Upper lobe of left lung (tissue), 6 donors: ENCODE data around the gene CDC42EP1. TPM values are rescaled to one million over a fixed set of nuclear protein-coding genes. Genes with fewer than 3 reads are reported as not detected.

Experiments
- ATAC-seq, 2 donors: fragments of 200-7000 bp; cut with Tn5 transposase; one replicate each; pipeline ENCODE4 v1.9.1; 2022; ENCODE audit warnings: mild to moderate bottlenecking in 2 of 2, moderate library complexity in 2 of 2; ENCODE audit not compliant: low FRiP score in 2 of 2
- DNase-seq, 2 donors: peaks; one replicate each; pipeline ENCODE4 v3.0.0-alpha.2; 2019 to 2020
- H3K27ac ChIP-seq, 4 donors: fragments of 200-600 bp; sonication (generic); one replicate each; pipeline ENCODE4 v1.5.1; 2016 to 2019
- H3K27me3 ChIP-seq, 4 donors: fragments of 200-600 bp; sonication (generic); one replicate each; pipeline ENCODE4 v1.5.1; 2017 to 2019
- H3K36me3 ChIP-seq, 4 donors: fragments of 200-600 bp; sonication (generic); one replicate each; pipeline ENCODE4 v1.5.1; 2016 to 2019
- H3K4me1 ChIP-seq, 4 donors: fragments of 200-600 bp; sonication (generic); one replicate each; pipeline ENCODE4 v1.5.1; 2018 to 2019
- H3K4me3 ChIP-seq, 4 donors: fragments of 200-600 bp; sonication (generic); one replicate each; pipeline ENCODE4 v1.5.1; 2017 to 2019; ENCODE audit warnings: mild to moderate bottlenecking in 2 of 4, moderate library complexity in 1 of 4
- H3K9me3 ChIP-seq, 4 donors: fragments of 200-600 bp; sonication (generic); one replicate each; pipeline ENCODE4 v1.5.1; 2018 to 2019
- EP300 ChIP-seq, 4 donors: sonication (generic); formaldehyde crosslinking; IDR thresholded peaks; one replicate each; pipeline ENCODE4 v1.5.1; 2017; ENCODE audit warnings: antibody characterized with exemption in 4 of 4, control low read depth in 2 of 4
- POLR2A ChIP-seq, 4 donors: fragments of 450-650 bp; IDR thresholded peaks; one replicate each; pipeline ENCODE4 v1.5.1; 2016 to 2017; ENCODE audit warnings: antibody characterized with exemption in 4 of 4, mild to moderate bottlenecking in 2 of 4
- POLR2AphosphoS5 ChIP-seq, 2 donors: sonication (generic); formaldehyde crosslinking; IDR thresholded peaks; one replicate each; pipeline ENCODE4 v1.5.1; 2017; ENCODE audit warnings: antibody characterized with exemption in 2 of 2
- WGBS, 2 donors: methylation state at CpG; one replicate each; pipeline ENCODE4 v1.1.5; 2017 to 2018; 5-methylcytosine and 5-hydroxymethylcytosine counted together
- total RNA-seq, 6 donors: library from RNA; depleted of rRNA in 4 of 6; stranded (reverse); fragments of >200 nt in 4 of 6; gene quantifications; one replicate each; pipeline versions ENCODE4 v1.1.0 to v1.2.1, GENCODE V29; 2016 to 2021
- TF ChIP-seq, protein P1 (sequence below), 6 experiments: fragments of 450-650 bp in 4 of 6; fragments of 200-600 bp in 2 of 6; sonication (generic) in 2 of 6; IDR thresholded peaks; one replicate each; pipeline ENCODE4 v1.5.1; 2016 to 2019; ENCODE audit warnings: antibody characterized with exemption in 6 of 6
- donor health status: DM: no; HTN: no; CAD: no; lungs with moderate emphysema.
- donor health status: DM: no; HTN: yes; CAD: no; lungs with severe emphysema.

CDC42EP1 gene
- total RNA-seq, 6 donors from 2014 or later = 38.8 to 81.7 (median 67.5) TPM

- Histone ChIP-seq H3K9me3 (no peaks in the 10 kb centered on the region), H3K27me3 (no peaks in the 10 kb centered on the region), H3K27ac (peak overlapping the region; percentile 49 to 83 (median 67)), H3K36me3 (peaks cover 5 to 36% (median 17%) of the 10 kb centered on the region in 4 donors), H3K4me3 (no peak overlapping the region), H3K4me1 (peaks cover 46 to 65% (median 47%) of the 10 kb centered on the region in 4 donors)
- peak in 1 of 2 donors; percentile 82 for DNase-seq
- TF ChIP-seq EP300 (IDR thresholded peaks at IDR 0.05) = no peak
- peak in 1 of 2 donors; percentile 38 for TF ChIP-seq POLR2AphosphoS5 (IDR thresholded peaks at IDR 0.05)
- TF ChIP-seq POLR2A (IDR thresholded peaks at IDR 0.05) = peak in 1 of 4 donors; percentile 5
- WGBS, 2 donors = 53 to 66% methylated on average over 9 of the region's 9 CpGs
- no peak for ATAC-seq
Observed at GRCh38 chr22:37569921-37570660, 9.8 kb downstream of the CDC42EP1 start.

- H3K9me3 ChIP-seq = no peaks in the 10 kb centered on the region
- WGBS, 2 donors = 84% methylated on average over 4 of the region's 4 CpGs
- peaks cover 5 to 36% (median 17%) of the 10 kb centered on the region in 4 donors for H3K36me3 ChIP-seq
- TF ChIP-seq EP300 (IDR thresholded peaks at IDR 0.05) (no peak), POLR2AphosphoS5 (IDR thresholded peaks at IDR 0.05) (peak in 1 of 2 donors; percentile 0)
- peaks cover 41 to 63% (median 44%) of the 10 kb centered on the region in 4 donors for H3K4me1 ChIP-seq
- DNase-seq (no peak), ATAC-seq (no peak)
- H3K27me3 ChIP-seq = no peaks in the 10 kb centered on the region
- no peak overlapping the region for H3K4me3 ChIP-seq
- H3K27ac ChIP-seq = peak overlapping the region in 3 of 4 donors; percentile 49 to 83 (median 81)
Observed at GRCh38 chr22:37570661-37570976, 10.3 kb downstream of the CDC42EP1 start.

DNA sequence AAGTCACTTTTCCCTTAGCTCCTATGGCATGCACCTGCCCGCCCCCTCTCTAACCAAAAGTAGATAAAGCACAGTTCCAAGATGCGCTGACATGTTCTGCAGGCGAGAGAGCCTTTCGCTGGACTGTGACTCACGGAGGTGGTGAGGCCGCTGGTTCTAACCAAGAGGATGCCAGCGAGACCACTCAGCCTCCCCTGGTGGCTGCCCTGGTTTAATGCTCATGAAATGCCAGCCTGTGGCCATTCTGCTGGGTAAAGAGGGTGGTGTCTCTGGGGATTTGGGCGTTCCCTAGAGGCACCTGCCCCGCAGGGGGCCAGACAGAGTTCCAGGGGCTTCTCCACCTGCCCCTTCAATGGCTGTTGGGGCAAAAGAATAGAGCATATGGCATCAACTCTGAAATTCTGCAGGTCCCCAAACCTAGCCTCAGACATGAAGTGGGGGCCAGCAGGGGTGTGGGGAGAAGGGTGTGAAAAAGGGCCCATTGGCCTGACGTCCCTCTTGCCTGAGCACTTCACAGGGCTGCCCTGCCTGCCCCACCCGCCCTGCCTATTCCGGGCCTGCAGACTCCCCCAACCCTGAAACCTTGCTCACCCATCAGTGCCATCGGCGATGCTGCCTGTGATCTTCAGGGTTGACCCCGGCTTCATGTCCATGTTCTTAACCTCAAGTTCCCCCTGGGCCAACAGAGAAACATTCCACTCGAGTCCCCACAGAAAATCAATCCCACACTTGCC lies 11.1 kb downstream of the CDC42EP1 start:
- no peak for ATAC-seq
- Histone ChIP-seq H3K27ac (no peak overlapping the region), H3K9me3 (no peaks in the 10 kb centered on the region), H3K27me3 (no peaks in the 10 kb centered on the region), H3K4me1 (peaks cover 33 to 55% (median 36%) of the 10 kb centered on the region in 4 donors), H3K36me3 (peaks cover 3 to 29% (median 13%) of the 10 kb centered on the region in 4 donors), H3K4me3 (no peak overlapping the region)
- 80 to 81% methylated on average over 14 to 16 of the region's 16 CpGs for WGBS, 2 donors
- no peak for TF ChIP-seq POLR2A (IDR thresholded peaks at IDR 0.05)
- TF ChIP-seq EP300 (IDR thresholded peaks at IDR 0.05) = no peak
- TF ChIP-seq, protein P1, sequence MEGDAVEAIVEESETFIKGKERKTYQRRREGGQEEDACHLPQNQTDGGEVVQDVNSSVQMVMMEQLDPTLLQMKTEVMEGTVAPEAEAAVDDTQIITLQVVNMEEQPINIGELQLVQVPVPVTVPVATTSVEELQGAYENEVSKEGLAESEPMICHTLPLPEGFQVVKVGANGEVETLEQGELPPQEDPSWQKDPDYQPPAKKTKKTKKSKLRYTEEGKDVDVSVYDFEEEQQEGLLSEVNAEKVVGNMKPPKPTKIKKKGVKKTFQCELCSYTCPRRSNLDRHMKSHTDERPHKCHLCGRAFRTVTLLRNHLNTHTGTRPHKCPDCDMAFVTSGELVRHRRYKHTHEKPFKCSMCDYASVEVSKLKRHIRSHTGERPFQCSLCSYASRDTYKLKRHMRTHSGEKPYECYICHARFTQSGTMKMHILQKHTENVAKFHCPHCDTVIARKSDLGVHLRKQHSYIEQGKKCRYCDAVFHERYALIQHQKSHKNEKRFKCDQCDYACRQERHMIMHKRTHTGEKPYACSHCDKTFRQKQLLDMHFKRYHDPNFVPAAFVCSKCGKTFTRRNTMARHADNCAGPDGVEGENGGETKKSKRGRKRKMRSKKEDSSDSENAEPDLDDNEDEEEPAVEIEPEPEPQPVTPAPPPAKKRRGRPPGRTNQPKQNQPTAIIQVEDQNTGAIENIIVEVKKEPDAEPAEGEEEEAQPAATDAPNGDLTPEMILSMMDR (IDR thresholded peaks at IDR 0.05) = no peak
- no peak for TF ChIP-seq POLR2AphosphoS5 (IDR thresholded peaks at IDR 0.05)
- DNase-seq = no peak

GRCh38 chr22:37571992-37572373 lies 11.7 kb downstream of the CDC42EP1 start:
- no peak overlapping the region for H3K27ac ChIP-seq
- H3K9me3 ChIP-seq = no peaks in the 10 kb centered on the region
- H3K4me3 ChIP-seq = no peak overlapping the region
- ATAC-seq (no peak), DNase-seq (no peak)
- TF ChIP-seq POLR2A (IDR thresholded peaks at IDR 0.05) = no peak
- TF ChIP-seq POLR2AphosphoS5 (IDR thresholded peaks at IDR 0.05) = no peak
- no peak for TF ChIP-seq EP300 (IDR thresholded peaks at IDR 0.05)
- TF ChIP-seq, protein P1 (IDR thresholded peaks at IDR 0.05) = no peak
- peaks cover 28 to 50% (median 31%) of the 10 kb centered on the region in 4 donors for H3K4me1 ChIP-seq
- peaks cover 0 to 24% (median 8%) of the 10 kb centered on the region in 4 donors for H3K36me3 ChIP-seq
- H3K27me3 ChIP-seq = no peaks in the 10 kb centered on the region
- 95 to 97% methylated on average over 7 to 8 of the region's 8 CpGs for WGBS, 2 donors

- peak overlapping the region in 1 of 4 donors; percentile 60 for H3K27ac ChIP-seq
- no peak for ATAC-seq
- TF ChIP-seq, protein P1 (IDR thresholded peaks at IDR 0.05) = no peak
- TF ChIP-seq POLR2AphosphoS5 (IDR thresholded peaks at IDR 0.05) (no peak), EP300 (IDR thresholded peaks at IDR 0.05) (no peak), POLR2A (IDR thresholded peaks at IDR 0.05) (no peak)
- H3K4me1 ChIP-seq = peaks cover 2 to 26% (median 3%) of the 10 kb centered on the region in 4 donors
- H3K9me3 ChIP-seq = no peaks in the 10 kb centered on the region
- H3K4me3 ChIP-seq = no peak overlapping the region
- DNase-seq = no peak
- H3K27me3 ChIP-seq = no peaks in the 10 kb centered on the region
- 80 to 92% methylated on average over 1 to 10 of the region's 10 CpGs for WGBS, 2 donors
- H3K36me3 ChIP-seq = no peaks in the 10 kb centered on the region
Observed at GRCh38 chr22:37575490-37576003, 15.3 kb downstream of the CDC42EP1 start.
